ENCODE data around the gene TPBGL. TPM values are rescaled to one million over a fixed set of nuclear protein-coding genes. Genes with fewer than 3 reads are reported as not detected.

TPBGL gene
- polyA plus RNA-seq, 3 donors: 0.07 to 0.24 (median 0.14) TPM

GRCh38 chr11:75289511-75289760, 48.9 kb downstream of the TPBGL start:
- no peak for DNase-seq (ENCODE audit: low read depth in 3 of 3, low spot score in 2 of 3)

- DNase-seq (ENCODE audit: low read depth in 3 of 3, low spot score in 2 of 3): no peak
These were observed 49.3 kb downstream of the TPBGL start for GRCh38 chr11:75289919-75290318.

- no peak for DNase-seq (ENCODE audit: low read depth in 3 of 3, low spot score in 2 of 3)
These were observed 51.2 kb downstream of the TPBGL start for GRCh38 chr11:75291741-75292140.

GRCh38 chr11:75292943-75293342, 52.4 kb downstream of the TPBGL start:
- no peak for DNase-seq (ENCODE audit: low read depth in 3 of 3, low spot score in 2 of 3)

Other genes with a start within 250 kb of the TPBGL start
- gene OR2AT4, start 143.9 kb upstream of the TPBGL start, polyA plus RNA-seq (ENCODE audit: insufficient read length in 3 of 3): under 1 TPM in 1 of 3 donors, not detected in 2; 0.04 TPM
- gene SLCO2B1, start 89.7 kb upstream of the TPBGL start, polyA plus RNA-seq (ENCODE audit: insufficient read length in 3 of 3): 1 to 10 TPM; 6.6 to 8.3 (median 6.7) TPM
- gene ARRB1, start 110.9 kb downstream of the TPBGL start, polyA plus RNA-seq (ENCODE audit: insufficient read length in 3 of 3): 10 to 100 TPM; 24.0 to 29.1 (median 24.4) TPM
- 1,000 to 10,000 TPM; 2,692 to 2,738 (median 2,717) TPM for gene RPS3, start 158.7 kb downstream of the TPBGL start, polyA plus RNA-seq (ENCODE audit: insufficient read length in 3 of 3)
- under 1 TPM; 0.45 to 0.62 (median 0.58) TPM for gene KLHL35, start 192.4 kb downstream of the TPBGL start, polyA plus RNA-seq (ENCODE audit: insufficient read length in 3 of 3)